Cardiac fibroblast (primary cell): ENCODE results near the gene SSBP3.

Experiments
- DNase-seq, 2 donors: peaks; one replicate each; pipeline versions ENCODE4 v3.0.0 to v3.0.0-alpha.2; 2010; ENCODE audit warnings: low read depth in 2 of 2
- H3K4me3 ChIP-seq, 2 donors: replicated peaks in 1 of 2; 1 replicate in 1 of 2; 2 replicates in 1 of 2; pipeline ENCODE4 v1.5.1; 2011; ENCODE audit warnings: low read depth in 2 of 2, low read length in 2 of 2, mild to moderate bottlenecking in 2 of 2, moderate library complexity in 1 of 2
- CTCF ChIP-seq: IDR thresholded peaks from one replicate; pipeline ENCODE4 v1.5.1; 2011; ENCODE audit warnings: low read depth, mild to moderate bottlenecking, low read length, inconsistent platforms

The SSBP3 gene

GRCh38 chr1:54274881-54275280 is 131.3 kb downstream of the SSBP3 start:
- no peak for TF ChIP-seq CTCF
- DNase-seq = no peak
- H3K4me3 ChIP-seq = no peak overlapping the region

- H3K4me3 ChIP-seq = no peak overlapping the region
- TF ChIP-seq CTCF = no peak
- no peak for DNase-seq
Measured at GRCh38 chr1:54274448-54274847, 131.7 kb downstream of the SSBP3 start.

GRCh38 chr1:54273795-54274163 is 132.4 kb downstream of the SSBP3 start:
- TF ChIP-seq CTCF = no peak
- peak in 1 of 2 donors; percentile 38 for DNase-seq
- H3K4me3 ChIP-seq = no peak overlapping the region

- H3K4me3 ChIP-seq = no peak overlapping the region
- no peak for TF ChIP-seq CTCF
- peak; percentile 43 to 81 for DNase-seq
Measured at GRCh38 chr1:54273092-54273794, 133.0 kb downstream of the SSBP3 start.

- DNase-seq = no peak
- no peak overlapping the region for H3K4me3 ChIP-seq
- peak; percentile 30 for TF ChIP-seq CTCF
Measured at GRCh38 chr1:54272772-54273091, 133.5 kb downstream of the SSBP3 start.

GRCh38 chr1:54272134-54272533 is 134.1 kb downstream of the SSBP3 start:
- no peak for TF ChIP-seq CTCF
- DNase-seq = no peak
- H3K4me3 ChIP-seq = no peak overlapping the region

GRCh38 chr1:54271341-54271740 is 134.9 kb downstream of the SSBP3 start:
- no peak for TF ChIP-seq CTCF
- H3K4me3 ChIP-seq = no peak overlapping the region
- DNase-seq = no peak
